Measurements from ENCODE around the gene MGARP. TPM values are rescaled to one million over a fixed set of nuclear protein-coding genes. Genes with fewer than 3 reads are reported as not detected.

The MGARP gene
- total and polyA plus RNA-seq, 4 donors = 0.09 to 0.17 (median 0.09) TPM; not detected in 1

DNA sequence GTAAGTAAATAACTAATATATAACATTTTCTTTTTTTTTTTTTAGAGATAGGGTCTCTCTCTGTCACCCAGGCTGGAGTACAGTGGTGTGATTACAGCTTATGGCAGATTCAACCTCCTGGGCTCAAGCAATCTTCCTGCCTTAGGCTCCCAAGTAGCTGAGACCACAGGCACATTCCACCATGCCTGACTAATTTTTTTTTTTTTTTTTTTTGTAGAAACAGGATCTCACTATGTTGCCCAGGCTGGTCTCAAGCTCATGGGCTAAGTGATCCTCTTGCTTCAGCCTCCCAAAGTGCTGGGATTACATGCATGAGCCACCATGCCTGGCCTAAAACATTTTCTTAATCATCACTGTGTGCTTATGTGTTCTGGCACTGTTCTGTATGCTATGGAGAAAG lies 32.8 kb downstream of the MGARP start:
- TF ChIP-seq, protein P1, sequence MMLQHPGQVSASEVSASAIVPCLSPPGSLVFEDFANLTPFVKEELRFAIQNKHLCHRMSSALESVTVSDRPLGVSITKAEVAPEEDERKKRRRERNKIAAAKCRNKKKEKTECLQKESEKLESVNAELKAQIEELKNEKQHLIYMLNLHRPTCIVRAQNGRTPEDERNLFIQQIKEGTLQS (IDR thresholded peaks at IDR 0.05) = no peak
- TF ChIP-seq GABPA (IDR thresholded peaks at IDR 0.05 in 1 of 2, conservative IDR thresholded peaks at IDR 0.05 in 1 of 2) (no peak), RXRA (IDR thresholded peaks at IDR 0.05) (no peak)
- no peaks in the 10 kb centered on the region for H3K9me3 ChIP-seq (ENCODE audit: control insufficient read depth in 4 of 4, low read length in 3 of 4)
- H3K36me3 ChIP-seq (ENCODE audit: control insufficient read depth in 4 of 4, insufficient read depth in 3 of 4, low read depth in 1 of 4, low read length in 3 of 4) = no peaks in the 10 kb centered on the region
- no peak overlapping the region for H3K27ac ChIP-seq (ENCODE audit: low read depth in 1 of 2, low read length in 2 of 2)
- no peak for DNase-seq (ENCODE audit: low spot score)
- H3K4me3 ChIP-seq (ENCODE audit: low read depth in 1 of 3, low read length in 3 of 3) = no peak overlapping the region
- H3K27me3 ChIP-seq (ENCODE audit: control insufficient read depth in 4 of 4, insufficient read depth in 4 of 4, low read length in 3 of 4) = no peaks in the 10 kb centered on the region
- H3K4me1 ChIP-seq (ENCODE audit: control insufficient read depth in 4 of 4, insufficient read depth in 4 of 4, low read length in 3 of 4) = peaks cover 0 to 3% (median 0%) of the 10 kb centered on the region in 4 donors
- no peak overlapping the region for H3K9ac ChIP-seq (ENCODE audit: low read depth in 1 of 2, low read length in 2 of 2)

DNA sequence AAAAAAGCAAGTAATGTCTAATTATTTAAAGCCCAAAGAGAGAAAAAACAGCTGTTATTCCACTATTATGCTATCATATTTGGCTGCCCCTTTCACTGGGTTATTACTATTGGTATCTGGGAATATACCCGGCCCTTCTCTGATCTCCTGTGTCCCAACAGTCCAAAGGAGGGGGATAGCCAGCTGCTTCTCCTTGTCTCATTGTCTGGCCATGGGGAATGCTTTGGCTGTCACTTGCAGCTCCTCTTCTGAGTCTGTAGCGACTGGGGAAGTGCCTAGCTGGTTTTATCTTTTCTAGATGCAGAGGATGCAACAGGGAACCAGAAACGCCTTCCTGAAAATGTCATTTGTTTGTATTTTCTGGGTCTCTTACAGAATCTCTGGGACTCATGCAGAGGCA lies 33.9 kb downstream of the MGARP start:
- Histone ChIP-seq H3K27me3 (ENCODE audit: control insufficient read depth in 4 of 4, insufficient read depth in 4 of 4, low read length in 3 of 4) (no peaks in the 10 kb centered on the region), H3K9ac (ENCODE audit: low read depth in 1 of 2, low read length in 2 of 2) (no peak overlapping the region), H3K4me3 (ENCODE audit: low read depth in 1 of 3, low read length in 3 of 3) (no peak overlapping the region), H3K36me3 (ENCODE audit: control insufficient read depth in 4 of 4, insufficient read depth in 3 of 4, low read depth in 1 of 4, low read length in 3 of 4) (no peaks in the 10 kb centered on the region), H3K4me1 (ENCODE audit: control insufficient read depth in 4 of 4, insufficient read depth in 4 of 4, low read length in 3 of 4) (peaks cover 0 to 7% (median 1%) of the 10 kb centered on the region in 4 donors), H3K27ac (ENCODE audit: low read depth in 1 of 2, low read length in 2 of 2) (no peak overlapping the region), H3K9me3 (ENCODE audit: control insufficient read depth in 4 of 4, low read length in 3 of 4) (no peaks in the 10 kb centered on the region)
- DNase-seq (ENCODE audit: low spot score) = no peak
- 79% methylated on average over 3 of the region's 3 CpGs for WGBS
- TF ChIP-seq FOXA2 (IDR thresholded peaks at IDR 0.05) (no peak), RXRA (IDR thresholded peaks at IDR 0.05) (no peak), JUND (IDR thresholded peaks at IDR 0.05) (no peak), FOXA1 (IDR thresholded peaks at IDR 0.05) (no peak), YY1 (IDR thresholded peaks at IDR 0.05) (no peak), SP1 (IDR thresholded peaks at IDR 0.05) (no peak), TAF1 (conservative IDR thresholded peaks at IDR 0.05) (no peak), RAD21 (IDR thresholded peaks at IDR 0.05) (no peak), GABPA (IDR thresholded peaks at IDR 0.05 in 1 of 2, conservative IDR thresholded peaks at IDR 0.05 in 1 of 2) (no peak)
- TF ChIP-seq, protein P2, sequence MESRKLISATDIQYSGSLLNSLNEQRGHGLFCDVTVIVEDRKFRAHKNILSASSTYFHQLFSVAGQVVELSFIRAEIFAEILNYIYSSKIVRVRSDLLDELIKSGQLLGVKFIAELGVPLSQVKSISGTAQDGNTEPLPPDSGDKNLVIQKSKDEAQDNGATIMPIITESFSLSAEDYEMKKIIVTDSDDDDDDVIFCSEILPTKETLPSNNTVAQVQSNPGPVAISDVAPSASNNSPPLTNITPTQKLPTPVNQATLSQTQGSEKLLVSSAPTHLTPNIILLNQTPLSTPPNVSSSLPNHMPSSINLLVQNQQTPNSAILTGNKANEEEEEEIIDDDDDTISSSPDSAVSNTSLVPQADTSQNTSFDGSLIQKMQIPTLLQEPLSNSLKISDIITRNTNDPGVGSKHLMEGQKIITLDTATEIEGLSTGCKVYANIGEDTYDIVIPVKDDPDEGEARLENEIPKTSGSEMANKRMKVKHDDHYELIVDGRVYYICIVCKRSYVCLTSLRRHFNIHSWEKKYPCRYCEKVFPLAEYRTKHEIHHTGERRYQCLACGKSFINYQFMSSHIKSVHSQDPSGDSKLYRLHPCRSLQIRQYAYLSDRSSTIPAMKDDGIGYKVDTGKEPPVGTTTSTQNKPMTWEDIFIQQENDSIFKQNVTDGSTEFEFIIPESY (IDR thresholded peaks at IDR 0.05) = no peak
- TF ChIP-seq, protein P1 (IDR thresholded peaks at IDR 0.05) = no peak
- TF ChIP-seq, protein P3, sequence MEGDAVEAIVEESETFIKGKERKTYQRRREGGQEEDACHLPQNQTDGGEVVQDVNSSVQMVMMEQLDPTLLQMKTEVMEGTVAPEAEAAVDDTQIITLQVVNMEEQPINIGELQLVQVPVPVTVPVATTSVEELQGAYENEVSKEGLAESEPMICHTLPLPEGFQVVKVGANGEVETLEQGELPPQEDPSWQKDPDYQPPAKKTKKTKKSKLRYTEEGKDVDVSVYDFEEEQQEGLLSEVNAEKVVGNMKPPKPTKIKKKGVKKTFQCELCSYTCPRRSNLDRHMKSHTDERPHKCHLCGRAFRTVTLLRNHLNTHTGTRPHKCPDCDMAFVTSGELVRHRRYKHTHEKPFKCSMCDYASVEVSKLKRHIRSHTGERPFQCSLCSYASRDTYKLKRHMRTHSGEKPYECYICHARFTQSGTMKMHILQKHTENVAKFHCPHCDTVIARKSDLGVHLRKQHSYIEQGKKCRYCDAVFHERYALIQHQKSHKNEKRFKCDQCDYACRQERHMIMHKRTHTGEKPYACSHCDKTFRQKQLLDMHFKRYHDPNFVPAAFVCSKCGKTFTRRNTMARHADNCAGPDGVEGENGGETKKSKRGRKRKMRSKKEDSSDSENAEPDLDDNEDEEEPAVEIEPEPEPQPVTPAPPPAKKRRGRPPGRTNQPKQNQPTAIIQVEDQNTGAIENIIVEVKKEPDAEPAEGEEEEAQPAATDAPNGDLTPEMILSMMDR (IDR thresholded peaks at IDR 0.05; ENCODE audit: low read depth, low read length, missing input control) = no peak
- TF ChIP-seq, protein P4, sequence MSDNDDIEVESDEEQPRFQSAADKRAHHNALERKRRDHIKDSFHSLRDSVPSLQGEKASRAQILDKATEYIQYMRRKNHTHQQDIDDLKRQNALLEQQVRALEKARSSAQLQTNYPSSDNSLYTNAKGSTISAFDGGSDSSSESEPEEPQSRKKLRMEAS (IDR thresholded peaks at IDR 0.05) = no peak

DNA sequence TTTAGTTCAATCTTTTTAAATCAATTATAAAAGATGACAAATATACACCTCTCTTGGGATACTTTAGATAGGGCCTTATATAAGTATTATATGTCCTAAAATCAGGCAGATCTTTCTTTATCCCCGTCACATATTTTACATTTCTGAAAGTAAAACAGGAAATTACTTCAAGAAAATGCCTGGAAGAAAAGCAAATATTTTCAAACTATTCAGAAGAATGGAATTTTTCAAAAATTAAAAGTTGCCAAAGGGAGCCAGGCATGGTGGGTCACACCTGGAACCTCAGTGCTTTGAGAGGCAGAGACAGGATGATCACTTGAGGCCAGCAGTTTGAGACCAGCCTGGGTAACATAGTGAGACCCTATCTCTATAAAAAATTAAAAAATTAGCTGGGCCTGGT lies 34.4 kb downstream of the MGARP start:
- no peaks in the 10 kb centered on the region for H3K9me3 ChIP-seq (ENCODE audit: control insufficient read depth in 4 of 4, low read length in 3 of 4)
- H3K27ac ChIP-seq (ENCODE audit: low read depth in 1 of 2, low read length in 2 of 2) = no peak overlapping the region
- WGBS = 88% methylated on average over 1 of the region's 1 CpG
- TF ChIP-seq YY1 (IDR thresholded peaks at IDR 0.05) (no peak), RAD21 (IDR thresholded peaks at IDR 0.05) (no peak), SP1 (IDR thresholded peaks at IDR 0.05) (no peak), JUND (IDR thresholded peaks at IDR 0.05) (no peak), EGR1 (IDR thresholded peaks at IDR 0.05; ENCODE audit: low read depth in 2 of 2) (no peak), HNF4A (conservative IDR thresholded peaks at IDR 0.05) (no peak), HNF4G (IDR thresholded peaks at IDR 0.05) (no peak)
- TF ChIP-seq, protein P1 (IDR thresholded peaks at IDR 0.05) = no peak
- TF ChIP-seq, protein P4 (IDR thresholded peaks at IDR 0.05) = no peak
- TF ChIP-seq, protein P5, sequence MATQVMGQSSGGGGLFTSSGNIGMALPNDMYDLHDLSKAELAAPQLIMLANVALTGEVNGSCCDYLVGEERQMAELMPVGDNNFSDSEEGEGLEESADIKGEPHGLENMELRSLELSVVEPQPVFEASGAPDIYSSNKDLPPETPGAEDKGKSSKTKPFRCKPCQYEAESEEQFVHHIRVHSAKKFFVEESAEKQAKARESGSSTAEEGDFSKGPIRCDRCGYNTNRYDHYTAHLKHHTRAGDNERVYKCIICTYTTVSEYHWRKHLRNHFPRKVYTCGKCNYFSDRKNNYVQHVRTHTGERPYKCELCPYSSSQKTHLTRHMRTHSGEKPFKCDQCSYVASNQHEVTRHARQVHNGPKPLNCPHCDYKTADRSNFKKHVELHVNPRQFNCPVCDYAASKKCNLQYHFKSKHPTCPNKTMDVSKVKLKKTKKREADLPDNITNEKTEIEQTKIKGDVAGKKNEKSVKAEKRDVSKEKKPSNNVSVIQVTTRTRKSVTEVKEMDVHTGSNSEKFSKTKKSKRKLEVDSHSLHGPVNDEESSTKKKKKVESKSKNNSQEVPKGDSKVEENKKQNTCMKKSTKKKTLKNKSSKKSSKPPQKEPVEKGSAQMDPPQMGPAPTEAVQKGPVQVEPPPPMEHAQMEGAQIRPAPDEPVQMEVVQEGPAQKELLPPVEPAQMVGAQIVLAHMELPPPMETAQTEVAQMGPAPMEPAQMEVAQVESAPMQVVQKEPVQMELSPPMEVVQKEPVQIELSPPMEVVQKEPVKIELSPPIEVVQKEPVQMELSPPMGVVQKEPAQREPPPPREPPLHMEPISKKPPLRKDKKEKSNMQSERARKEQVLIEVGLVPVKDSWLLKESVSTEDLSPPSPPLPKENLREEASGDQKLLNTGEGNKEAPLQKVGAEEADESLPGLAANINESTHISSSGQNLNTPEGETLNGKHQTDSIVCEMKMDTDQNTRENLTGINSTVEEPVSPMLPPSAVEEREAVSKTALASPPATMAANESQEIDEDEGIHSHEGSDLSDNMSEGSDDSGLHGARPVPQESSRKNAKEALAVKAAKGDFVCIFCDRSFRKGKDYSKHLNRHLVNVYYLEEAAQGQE (IDR thresholded peaks at IDR 0.05) = no peak

More for the DNA sequence above, 34.4 kb downstream of the MGARP start:
- Histone ChIP-seq H3K36me3 (ENCODE audit: control insufficient read depth in 4 of 4, insufficient read depth in 3 of 4, low read depth in 1 of 4, low read length in 3 of 4) (no peaks in the 10 kb centered on the region), H3K27me3 (ENCODE audit: control insufficient read depth in 4 of 4, insufficient read depth in 4 of 4, low read length in 3 of 4) (no peaks in the 10 kb centered on the region), H3K4me3 (ENCODE audit: low read depth in 1 of 3, low read length in 3 of 3) (no peak overlapping the region), H3K4me1 (ENCODE audit: control insufficient read depth in 4 of 4, insufficient read depth in 4 of 4, low read length in 3 of 4) (peaks cover 0 to 11% (median 3%) of the 10 kb centered on the region in 4 donors), H3K9ac (ENCODE audit: low read depth in 1 of 2, low read length in 2 of 2) (no peak overlapping the region)
- no peak for DNase-seq (ENCODE audit: low spot score)
